NCI-H82 (cell line): ENCODE results near the gene ARNT2.
A peak's percentile ranks its signal among the peaks of the same experiment; 100 is the strongest.

Experiments used
- DNase-seq: peaks from one replicate; lab custom pipeline; 2025; lab: John Stamatoyannopoulos, UW

Gene ARNT2

GRCh38 chr15:80466543-80466942 is 62.4 kb downstream of the ARNT2 start:
- DNase-seq: no peak

- DNase-seq: no peak
Observed at GRCh38 chr15:80467311-80467714, 63.1 kb downstream of the ARNT2 start.

- peak; percentile 95 for DNase-seq
Observed at GRCh38 chr15:80468796-80469195, 64.6 kb downstream of the ARNT2 start.

- peak; percentile 57 for DNase-seq
Observed at GRCh38 chr15:80471881-80472280, 67.7 kb downstream of the ARNT2 start.

GRCh38 chr15:80473286-80474223 is 69.4 kb downstream of the ARNT2 start:
- no peak for DNase-seq

GRCh38 chr15:80474224-80475215 is 70.3 kb downstream of the ARNT2 start:
- DNase-seq: no peak

- DNase-seq: no peak
Observed at GRCh38 chr15:80475572-80475971, 71.4 kb downstream of the ARNT2 start.

- no peak for DNase-seq
Observed at GRCh38 chr15:80476036-80476435, 71.9 kb downstream of the ARNT2 start.

- DNase-seq: no peak
Observed at GRCh38 chr15:80478075-80478474, 73.9 kb downstream of the ARNT2 start.

- no peak for DNase-seq
Observed at GRCh38 chr15:80479191-80479590, 75.0 kb downstream of the ARNT2 start.

GRCh38 chr15:80480171-80480811 is 76.1 kb downstream of the ARNT2 start:
- no peak for DNase-seq

GRCh38 chr15:80480909-80481308 is 76.7 kb downstream of the ARNT2 start:
- DNase-seq: no peak

- DNase-seq: no peak
Observed at GRCh38 chr15:80482696-80483095, 78.5 kb downstream of the ARNT2 start.

- no peak for DNase-seq
Observed at GRCh38 chr15:80483725-80484161, 79.6 kb downstream of the ARNT2 start.

- DNase-seq: no peak
Observed at GRCh38 chr15:80484333-80484864, 80.2 kb downstream of the ARNT2 start.

GRCh38 chr15:80485370-80486164 is 81.4 kb downstream of the ARNT2 start:
- DNase-seq: no peak

- DNase-seq: no peak
Observed at GRCh38 chr15:80487839-80488390, 83.7 kb downstream of the ARNT2 start.

- DNase-seq: no peak
Observed at GRCh38 chr15:80489030-80489594, 84.9 kb downstream of the ARNT2 start.

GRCh38 chr15:80490431-80490990 is 86.3 kb downstream of the ARNT2 start:
- no peak for DNase-seq
